Activated CD4-positive, alpha-beta T cell treated with anti-CD3 and anti-CD28 coated beads for 48 hours (primary cell): ENCODE data around the gene GPR25.
A peak's percentile ranks its signal among the peaks of the same experiment; 100 is the strongest.

ENCODE experiments used
- DNase-seq: peaks from one replicate; pipeline ENCODE4 v3.0.0-alpha.2; 2020

Gene GPR25, protein sequence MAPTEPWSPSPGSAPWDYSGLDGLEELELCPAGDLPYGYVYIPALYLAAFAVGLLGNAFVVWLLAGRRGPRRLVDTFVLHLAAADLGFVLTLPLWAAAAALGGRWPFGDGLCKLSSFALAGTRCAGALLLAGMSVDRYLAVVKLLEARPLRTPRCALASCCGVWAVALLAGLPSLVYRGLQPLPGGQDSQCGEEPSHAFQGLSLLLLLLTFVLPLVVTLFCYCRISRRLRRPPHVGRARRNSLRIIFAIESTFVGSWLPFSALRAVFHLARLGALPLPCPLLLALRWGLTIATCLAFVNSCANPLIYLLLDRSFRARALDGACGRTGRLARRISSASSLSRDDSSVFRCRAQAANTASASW

DNA sequence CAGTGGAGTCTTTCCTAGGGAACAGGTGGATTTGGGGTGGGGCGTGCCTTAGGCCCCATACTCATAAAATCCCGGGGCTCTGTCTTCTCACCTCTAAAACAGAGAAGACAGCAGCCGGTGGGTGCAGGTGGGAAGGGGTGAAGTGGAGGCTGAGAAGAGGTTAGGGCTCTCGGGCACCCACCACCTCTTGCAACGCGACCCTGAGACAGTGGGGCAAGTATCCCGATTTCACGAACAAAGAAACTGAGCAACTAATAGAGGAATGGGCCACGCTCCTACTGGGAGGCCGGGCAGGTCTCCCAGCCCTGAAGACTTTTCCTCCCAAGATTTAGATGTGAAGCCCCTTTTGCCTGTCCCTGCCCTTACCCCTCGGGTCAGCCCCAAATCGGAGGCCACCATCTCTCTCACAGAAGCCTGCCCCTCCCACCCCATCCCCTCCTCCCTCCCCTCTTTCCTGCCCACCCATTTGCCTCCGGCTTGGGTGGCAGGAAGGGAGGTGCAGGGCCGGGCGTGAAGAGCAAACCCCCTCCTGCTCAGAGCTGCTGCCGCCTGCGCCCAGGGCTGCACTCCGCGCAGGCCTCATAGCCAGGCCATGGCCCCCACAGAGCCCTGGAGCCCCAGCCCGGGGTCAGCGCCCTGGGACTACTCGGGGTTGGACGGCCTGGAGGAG is at the start of gene GPR25:
Gene GPR25, plus strand, starts transcription at position 536 of the 670 bp plus-strand sequence. Its CDS starts 57 bp downstream, at position 593.
- DNase-seq, result no peak

DNA sequence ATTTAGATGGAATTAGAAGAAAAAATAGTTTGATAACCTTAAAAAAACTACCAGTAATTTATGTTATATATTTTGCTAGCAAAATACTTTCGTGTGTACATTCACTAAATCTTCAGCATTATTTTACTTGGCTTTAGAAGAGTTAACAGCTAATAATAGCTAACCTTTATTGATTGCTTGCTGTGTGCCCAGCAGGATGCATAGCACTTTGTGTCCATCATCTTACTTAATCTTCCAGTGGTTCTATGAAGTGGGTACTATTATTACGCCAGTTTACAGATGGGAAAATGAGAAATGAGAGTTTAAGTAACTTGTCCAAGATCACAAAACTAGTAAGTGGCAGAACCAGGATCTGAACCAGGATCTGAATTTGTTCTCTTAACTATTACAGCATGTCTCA is 41.7 kb upstream of the GPR25 start:
- DNase-seq, result no peak

DNA sequence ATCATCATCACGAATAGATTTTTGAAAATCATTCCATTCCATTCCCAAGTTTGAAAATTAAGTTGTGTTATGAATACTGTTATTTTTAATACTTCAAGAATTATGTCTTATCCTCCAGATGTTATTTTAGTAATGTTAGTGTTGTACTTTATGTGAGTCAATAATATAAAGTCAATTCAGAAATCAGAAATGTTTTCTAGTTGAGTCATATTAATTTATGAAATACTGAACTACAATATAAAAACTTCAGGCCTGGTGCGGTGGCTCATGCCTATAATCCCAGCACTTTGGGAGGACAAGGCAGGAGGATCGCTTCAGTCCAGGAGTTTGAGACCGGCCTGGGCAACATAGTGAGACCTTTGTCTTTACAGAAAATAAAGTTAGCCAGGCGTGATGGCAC is 38.4 kb upstream of the GPR25 start:
- no peak for DNase-seq

DNA sequence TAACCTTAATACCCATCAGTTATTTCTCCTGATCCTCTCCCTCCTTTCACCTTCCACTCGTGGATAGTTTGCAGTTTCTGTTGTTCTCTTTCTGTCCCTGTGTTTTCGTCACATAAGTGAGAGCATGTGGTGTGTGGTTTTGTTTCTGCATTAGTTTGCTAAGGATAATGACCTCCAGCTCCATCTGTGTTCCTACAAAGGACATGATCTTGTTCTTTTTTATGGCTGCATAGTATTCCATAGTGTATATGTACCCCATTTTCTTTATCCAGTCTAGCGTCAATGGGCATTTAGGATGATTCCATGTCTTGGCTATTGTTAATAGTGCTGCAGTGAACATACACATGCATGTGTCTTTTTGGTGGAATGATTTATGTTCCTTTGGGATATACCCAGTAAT is 36.6 kb upstream of the GPR25 start:
- DNase-seq, result no peak

DNA sequence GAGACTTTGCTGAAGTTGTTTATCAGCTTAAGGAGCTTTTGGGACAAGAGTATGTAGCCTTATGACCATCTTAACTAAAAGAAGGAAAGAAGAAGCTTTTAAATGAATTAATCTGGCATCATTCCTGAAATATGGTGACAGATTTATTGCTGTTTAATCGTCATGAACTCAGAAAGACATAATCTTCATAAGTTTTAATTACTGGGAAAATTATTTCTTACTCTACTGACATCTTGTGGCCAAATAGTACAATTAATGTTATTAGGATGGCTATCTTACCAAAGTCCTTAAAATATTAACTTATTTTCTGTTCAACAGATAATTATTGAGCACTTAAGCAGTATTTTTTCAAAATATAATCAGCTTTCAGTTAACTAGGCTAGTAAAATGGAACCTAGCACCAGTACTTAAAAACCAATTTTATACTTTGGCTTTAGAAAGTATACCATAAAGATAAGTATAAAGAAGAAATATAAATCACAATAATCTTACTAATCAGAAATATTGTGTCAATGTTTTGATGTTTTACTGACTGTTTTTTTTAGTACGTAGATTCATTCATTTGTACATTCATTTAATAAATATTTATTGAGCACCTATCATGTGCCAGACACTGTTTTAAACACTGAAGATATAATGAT is 34.7 kb upstream of the GPR25 start:
- no peak for DNase-seq

DNA sequence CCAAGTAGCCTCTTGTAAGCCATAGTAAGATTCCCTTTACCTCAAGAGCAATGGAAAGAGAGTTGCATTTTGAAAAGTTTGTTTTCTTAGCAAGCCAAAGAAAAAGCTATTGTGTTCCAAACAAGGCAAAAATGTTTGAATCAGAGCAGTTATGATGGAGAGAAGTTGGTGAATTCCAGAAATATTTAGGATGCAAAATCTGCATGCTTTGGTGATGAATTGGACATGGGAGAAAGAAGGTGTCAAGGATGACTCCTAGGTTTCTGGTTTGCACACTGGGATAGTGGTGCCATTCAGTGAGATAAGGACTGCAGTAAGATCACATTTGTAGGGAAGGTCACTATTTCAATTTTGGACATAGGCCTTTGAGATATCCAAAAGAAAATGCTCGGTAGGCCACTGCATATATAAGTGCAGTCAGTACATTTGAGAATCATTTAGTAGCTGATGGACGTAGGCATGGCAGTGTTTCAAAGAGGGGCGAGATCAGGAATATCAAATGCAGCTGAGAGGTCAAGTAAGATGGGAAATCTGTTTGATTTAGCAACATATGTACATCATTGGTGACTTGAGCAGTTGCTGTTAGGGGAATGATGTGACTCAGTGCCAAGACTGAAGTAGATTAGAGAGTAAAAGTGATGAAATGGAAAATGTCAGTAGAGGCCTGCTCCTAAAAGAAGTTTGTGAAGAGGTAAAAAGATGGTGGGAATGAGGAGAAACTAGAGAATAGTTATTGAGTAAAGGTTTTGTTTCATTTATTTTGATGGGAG is 33.9 kb upstream of the GPR25 start:
- no peak for DNase-seq

DNA sequence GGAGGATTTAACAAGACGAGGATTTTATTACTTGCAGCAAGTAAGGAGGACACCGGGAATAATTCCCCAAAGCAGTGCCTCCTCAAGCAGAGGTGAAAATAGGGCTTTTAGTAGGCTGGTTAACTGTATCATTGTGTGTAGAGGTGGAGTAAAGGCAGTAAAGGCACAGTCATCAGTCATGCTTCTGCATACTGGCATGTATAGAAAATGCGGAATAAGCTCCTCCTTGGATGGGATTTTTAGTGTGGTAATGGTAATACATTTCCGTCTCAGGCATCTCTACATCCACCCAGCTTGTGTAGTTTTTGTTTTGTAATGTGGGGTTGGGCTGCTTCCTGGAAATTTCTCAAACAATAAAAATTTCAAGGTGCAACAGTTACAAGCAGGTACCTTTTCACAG is 27.4 kb upstream of the GPR25 start:
- DNase-seq, result no peak

DNA sequence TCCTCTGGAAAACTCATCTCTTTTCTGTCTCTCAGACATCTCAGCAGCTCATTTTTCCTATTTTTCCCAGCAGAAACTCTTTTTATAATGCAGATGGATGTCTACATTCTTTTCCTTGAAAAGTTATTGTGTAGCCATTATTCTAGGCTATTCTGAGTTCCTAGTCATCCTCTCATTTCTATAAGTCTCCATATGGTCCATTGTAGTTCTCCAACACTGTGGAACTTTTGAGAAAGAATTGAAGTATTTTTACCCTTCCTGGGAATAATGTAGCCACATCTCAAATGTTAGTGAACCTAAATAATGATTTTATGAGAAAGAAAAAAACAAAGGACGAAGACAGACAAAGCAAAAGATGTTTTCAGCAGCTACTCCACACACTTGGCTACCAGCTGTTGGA is 26.4 kb upstream of the GPR25 start:
- no peak for DNase-seq

DNA sequence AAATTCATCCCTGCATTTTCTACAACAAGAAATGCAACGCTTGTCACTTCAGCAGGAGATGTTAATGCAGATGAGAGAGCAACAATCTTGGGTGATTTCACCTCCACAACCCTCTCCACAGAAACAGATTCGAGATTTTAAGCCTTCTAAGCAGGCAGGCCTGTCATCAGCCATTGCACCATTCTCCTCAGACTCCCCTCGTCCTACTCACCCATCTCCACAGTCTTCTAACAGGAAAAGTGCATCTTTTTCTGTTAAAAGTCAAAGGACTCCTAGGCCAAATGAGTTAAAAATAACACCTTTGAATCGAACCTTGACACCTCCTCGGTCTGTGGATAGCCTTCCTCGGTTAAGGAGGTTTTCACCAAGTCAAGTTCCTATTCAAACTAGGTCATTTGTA is 23.4 kb upstream of the GPR25 start:
- DNase-seq, result no peak

DNA sequence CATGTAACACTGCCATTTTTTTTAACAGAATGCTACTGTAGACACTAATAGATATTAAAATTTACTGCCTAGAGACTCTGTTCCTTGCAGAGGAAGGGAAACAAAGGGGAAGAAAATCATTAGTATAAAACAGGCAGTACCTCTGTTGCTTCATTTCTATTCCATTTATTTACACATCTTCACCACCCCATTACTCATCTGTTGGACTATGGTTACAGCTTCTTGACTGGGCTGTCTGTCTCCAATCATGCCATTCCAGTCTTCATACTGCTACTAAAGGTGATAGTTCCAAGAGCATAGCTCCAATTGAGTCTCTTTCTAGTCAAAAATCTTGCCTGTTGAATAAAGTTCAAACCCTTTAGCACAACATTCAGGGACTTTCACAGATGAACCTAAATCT is 22.2 kb upstream of the GPR25 start:
- DNase-seq, result no peak

DNA sequence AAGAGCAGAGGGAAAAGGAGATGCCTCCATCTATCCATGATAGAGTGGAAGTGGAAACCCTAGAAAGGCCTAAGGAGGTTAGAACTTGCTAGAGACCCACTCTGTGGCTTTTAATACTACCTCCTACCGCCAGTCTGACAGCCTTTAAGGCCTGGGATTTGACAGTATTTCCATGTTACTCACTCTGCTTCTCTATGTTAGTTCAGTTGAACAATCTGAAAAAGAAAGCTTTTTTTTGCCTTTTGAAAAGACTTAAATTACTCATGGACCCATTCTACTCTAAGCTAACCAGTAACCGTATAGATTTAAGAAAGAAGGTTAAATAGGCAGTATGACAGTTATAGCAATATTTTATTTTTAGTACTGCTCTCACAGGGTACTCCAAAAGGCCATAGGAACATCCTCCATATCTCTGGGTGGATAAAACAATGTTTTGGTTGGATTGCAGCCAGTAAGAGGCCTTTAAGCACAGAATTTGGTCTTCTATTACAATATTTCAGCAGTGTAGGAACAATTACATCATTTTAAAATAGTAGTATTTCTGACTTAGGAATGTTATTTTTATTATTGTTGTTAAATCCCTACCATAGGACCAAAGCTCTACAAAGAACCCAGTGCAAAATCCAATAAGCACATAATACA is 15.9 kb upstream of the GPR25 start:
- no peak for DNase-seq

DNA sequence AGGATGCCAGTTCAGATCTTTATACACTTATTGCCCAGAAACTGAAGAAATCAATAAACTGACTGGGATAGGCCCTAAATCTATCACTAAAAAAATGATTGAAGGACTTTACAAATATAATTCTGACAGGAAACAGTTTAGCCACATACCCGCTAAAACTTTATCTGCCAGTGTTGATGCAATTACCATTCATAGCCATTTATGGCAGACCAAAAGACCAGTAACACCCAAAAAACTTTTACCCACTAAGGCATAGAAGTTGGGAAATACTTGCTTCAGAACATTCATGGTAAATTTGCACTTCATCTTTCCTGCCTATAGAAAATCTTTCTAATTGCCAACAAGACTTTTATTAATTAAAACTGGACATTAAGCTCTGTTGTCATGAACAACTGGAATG is 15.0 kb upstream of the GPR25 start:
- DNase-seq, result no peak

DNA sequence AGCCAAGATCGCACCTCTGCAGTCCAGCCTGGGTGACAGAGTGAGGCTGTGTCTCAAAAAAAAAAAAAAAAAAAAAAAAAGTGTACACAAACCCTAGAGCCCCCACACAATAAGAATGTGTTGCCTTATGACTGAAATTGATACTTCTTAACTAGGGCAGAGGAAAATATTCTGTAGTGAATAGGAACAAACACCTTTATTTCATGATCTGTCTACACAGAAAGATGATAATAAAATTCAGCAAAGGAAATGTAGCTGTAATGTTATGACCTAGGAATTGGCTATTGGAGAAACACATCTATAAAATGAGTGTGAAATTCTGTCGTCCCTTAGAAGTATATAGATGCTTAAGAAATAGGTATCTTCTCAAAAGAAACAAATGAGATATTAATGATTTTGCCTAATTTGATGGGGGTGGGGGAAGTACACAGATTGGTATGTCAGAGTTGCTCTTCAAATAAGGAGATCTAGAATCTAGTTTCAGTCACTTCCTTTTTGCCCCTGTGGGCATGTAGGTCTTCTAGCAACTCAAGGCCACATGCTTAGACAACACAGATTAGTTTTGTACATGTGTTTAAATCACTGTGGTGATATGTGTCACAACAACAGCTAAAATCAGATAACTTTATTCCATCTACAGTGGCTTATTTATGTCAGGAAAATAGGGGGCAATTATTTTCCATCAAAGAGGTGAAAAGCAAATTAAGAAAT is 10.7 kb upstream of the GPR25 start:
- DNase-seq, result no peak

DNA sequence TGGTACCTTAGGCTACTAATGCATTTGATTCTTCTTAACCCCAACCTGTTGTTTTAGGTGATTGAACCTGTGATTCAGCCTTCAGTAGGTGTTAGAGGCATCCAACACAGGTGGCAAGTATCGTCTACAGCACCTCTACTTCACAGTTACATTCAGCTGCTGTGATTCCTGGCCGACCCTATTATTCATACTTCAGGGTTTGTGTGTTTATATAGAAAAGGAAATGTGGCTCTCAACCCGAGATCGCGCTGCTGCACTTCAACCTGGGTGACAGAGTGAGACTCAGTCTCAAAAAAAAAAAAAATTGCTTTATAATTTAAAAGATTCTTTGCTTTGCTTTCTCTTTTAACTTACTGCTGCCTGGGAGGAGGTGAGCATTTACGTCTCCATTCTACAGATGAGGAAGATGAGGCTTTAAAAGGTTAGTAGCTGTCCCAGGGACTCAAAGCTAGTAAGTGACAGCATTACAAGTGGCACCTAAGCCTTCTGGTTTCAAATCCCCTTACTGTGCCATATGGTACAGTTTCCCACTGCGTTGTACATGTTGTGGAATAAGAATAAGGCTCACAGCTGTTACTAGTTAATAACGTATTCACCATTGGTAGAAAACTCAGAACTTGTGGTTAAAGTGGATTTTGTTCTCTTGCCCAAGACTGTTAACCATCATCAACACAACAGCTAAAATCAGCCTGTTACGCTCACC is 9.9 kb upstream of the GPR25 start:
- DNase-seq, result no peak

DNA sequence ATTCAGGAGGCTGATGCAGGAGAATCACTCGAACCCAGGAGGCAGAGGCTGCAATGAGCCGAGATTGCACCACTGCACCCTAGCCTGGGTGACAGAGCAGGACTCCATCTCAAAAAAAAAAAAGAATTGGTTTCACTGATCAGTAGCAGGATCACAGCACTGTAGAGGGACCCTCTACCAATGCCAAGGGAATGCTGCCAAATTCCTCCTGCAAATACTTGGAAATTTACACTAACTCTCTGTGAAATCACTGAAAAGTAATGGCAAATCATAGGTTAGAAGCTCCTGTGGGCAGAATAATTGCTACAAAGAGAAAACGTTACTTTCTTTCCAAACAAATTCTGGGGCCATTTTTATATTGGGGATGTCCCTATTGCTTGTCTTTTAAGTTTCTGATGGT is 6.7 kb upstream of the GPR25 start:
- no peak for DNase-seq

DNA sequence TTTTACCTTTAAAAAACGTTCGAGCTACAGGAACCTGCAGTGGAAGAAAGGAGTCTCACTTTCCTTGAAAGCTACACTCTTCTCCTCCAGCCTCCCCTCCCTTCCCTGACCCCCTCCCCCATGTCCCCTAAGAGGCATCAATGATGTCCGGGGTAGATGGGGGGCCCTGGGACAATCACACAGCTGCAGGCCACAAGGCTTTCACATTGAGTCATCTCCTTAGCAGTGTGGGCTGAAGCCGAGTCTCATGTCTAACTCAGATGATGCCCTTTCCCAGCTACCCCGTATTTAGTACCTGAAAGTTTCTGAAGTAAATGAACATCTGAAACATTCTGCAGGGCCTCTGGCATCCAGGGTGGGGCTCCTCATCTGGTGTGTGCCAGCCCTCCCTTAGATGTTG is 6.3 kb upstream of the GPR25 start:
- DNase-seq, result peak; percentile 72

DNA sequence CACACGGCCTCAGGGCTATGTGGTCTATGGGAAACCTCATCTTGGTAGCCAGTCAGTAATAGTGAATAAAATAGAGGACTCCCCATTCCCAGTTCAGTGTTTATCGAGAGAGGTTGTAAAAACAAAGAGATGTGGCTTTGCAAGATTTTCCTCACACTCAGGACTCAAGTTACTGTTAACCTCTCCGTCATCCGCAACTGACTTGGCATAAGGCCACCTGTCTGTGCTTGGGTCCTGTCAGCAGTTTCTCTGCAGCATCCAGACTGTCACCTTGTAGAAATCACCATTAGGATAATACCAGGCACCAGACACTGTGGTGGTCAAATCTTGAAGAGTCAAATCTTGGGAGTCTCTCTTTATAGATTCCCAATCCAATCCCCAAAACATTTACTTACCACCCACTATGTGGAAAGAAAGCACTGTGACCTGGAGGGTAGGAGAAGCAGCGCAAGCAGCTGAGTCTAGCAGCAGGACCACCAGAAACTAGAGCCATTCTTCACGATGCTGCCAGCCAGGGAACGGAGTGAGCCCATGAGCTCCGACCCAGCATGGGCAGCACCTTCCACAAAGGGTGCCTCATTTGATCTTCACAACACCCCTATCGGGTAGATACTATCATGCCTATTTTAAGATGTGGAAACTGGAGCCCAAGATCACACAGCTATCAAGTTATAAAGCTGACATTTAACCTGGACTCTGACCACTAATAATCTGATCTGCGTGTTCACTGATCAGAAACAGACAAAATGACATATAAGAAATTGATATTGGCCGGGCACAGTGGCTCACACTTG is 5.6 kb upstream of the GPR25 start:
- DNase-seq, result no peak

DNA sequence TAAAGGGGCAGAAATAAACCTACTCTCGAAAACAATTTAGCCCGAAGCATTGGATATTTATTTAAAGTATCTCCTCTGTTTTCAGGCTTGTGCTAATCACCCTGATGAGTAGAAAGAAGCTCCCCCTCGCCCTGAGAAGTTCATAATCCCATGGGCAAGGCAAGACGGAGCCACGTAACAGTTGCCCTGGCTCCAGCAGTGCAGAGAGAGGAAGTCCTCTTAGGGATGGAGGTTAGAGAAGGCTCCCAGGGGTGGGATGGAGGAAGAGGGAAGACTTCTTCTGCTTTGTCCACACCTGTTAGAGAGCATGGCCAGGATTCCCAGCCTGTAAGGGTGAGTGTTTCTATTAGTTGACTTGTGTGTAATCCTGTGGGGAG is 3.4 kb upstream of the GPR25 start:
- no peak for DNase-seq

DNA sequence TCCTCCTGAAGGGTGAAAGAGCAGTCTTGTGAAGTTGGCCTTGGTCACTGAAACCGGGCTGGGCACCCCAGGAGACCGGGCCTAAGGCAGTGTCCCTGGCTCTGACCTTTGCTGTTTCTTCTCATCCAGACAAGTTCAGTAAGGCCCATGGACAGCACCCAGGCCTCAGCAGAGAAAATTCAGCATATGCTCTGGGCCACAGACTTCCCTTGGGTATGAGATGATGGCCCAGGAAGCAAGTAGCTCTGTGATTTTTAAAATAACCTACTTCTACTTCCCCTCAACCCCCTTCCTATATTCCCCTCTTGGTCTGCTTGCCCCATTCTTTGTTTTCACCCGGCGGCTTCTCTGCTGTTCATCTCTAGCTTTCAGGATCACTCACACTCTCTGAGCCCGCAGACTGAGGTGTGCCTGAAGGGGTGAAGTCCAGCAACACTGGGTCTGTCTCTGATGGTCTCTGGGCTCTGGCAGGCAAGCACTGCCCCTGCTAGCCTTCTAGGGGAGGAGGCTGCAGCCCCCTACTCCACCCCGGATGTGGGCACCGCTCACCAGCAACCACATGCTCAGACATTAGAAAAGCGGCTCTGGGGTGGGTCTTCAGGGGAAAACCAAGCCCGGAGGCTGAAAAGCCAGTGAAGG is 2.9 kb upstream of the GPR25 start:
- DNase-seq, result peak; percentile 47

DNA sequence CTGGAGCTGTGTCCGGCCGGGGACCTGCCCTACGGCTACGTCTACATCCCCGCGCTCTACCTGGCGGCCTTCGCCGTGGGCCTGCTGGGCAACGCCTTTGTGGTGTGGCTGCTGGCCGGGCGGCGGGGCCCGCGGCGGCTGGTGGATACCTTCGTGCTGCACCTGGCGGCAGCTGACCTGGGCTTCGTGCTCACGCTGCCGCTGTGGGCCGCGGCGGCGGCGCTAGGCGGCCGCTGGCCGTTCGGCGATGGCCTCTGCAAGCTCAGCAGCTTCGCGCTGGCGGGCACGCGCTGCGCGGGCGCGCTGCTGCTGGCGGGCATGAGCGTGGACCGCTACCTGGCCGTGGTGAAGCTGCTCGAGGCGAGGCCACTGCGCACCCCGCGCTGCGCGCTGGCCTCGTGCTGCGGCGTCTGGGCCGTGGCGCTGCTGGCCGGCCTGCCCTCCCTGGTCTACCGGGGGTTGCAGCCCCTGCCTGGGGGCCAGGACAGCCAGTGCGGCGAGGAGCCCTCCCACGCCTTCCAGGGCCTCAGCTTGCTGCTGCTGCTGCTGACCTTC is 412 bp downstream of the GPR25 start:
- DNase-seq, result no peak
